Measurements from ENCODE around the gene COPS7B.

Gene COPS7B

GRCh38 chr2:231786177-231786916 is at the start of gene COPS7B:
Gene COPS7B, plus strand, starts transcription at chr2:231786445. Its CDS starts 2,126 bp downstream, at chr2:231788571.
- H3K9me2 ChIP-seq (replicated peaks; ENCODE audit: insufficient read depth, low read length) = no peaks in the 10 kb centered on the region
- peak within 1 kb of the TSS; percentile 54 for H2AFZ ChIP-seq (ENCODE audit: low read depth, low read length, severe bottlenecking)
- peak; percentile 54 for TF ChIP-seq CTCF (IDR thresholded peaks at IDR 0.05; ENCODE audit: insufficient read depth, low read length, poor library complexity, severe bottlenecking)
- TF ChIP-seq EZH2phosphoT487 (conservative IDR thresholded peaks at IDR 0.05; ENCODE audit: low read length) = no peak
- peaks cover 57% of the 10 kb centered on the region for H3K79me2 ChIP-seq (ENCODE audit: insufficient read depth, low read length)
- no peaks in the 10 kb centered on the region for H3K9me3 ChIP-seq (ENCODE audit: insufficient read depth, low read length)
- no peaks in the 10 kb centered on the region for H3K27me3 ChIP-seq (ENCODE audit: low read length)
- peaks cover under 1% of the 10 kb centered on the region; the same call in 1 of the 2 replicates for H3K36me3 ChIP-seq (ENCODE audit: low read length)
- H4K20me1 ChIP-seq (ENCODE audit: low read depth, low read length) = peaks cover 7% of the 10 kb centered on the region
- H3K4me3 ChIP-seq (ENCODE audit: insufficient read depth, low read length, poor library complexity, severe bottlenecking) = peak within 1 kb of the TSS; percentile 96
- H3F3A ChIP-seq (ENCODE audit: insufficient read depth) = peaks cover 4% of the 10 kb centered on the region; the same call in 1 of the 2 replicates
- peak within 1 kb of the TSS; percentile 81 for H3K4me2 ChIP-seq (ENCODE audit: low read depth, low read length, poor library complexity, severe bottlenecking)
- H3K9ac ChIP-seq (ENCODE audit: low read length) = peak within 1 kb of the TSS; percentile 80
- H3K27ac ChIP-seq (ENCODE audit: low read depth, low read length) = peak within 1 kb of the TSS; percentile 26; the same call in 1 of the 2 replicates

GRCh38 chr2:231737761-231738160 is 48.5 kb upstream of the COPS7B start:
- no peak overlapping the region for H3K27ac ChIP-seq (ENCODE audit: low read depth, low read length)
- no peaks in the 10 kb centered on the region for H3K79me2 ChIP-seq (ENCODE audit: insufficient read depth, low read length)
- H4K20me1 ChIP-seq (ENCODE audit: low read depth, low read length) = no peaks in the 10 kb centered on the region
- no peak overlapping the region for H3K4me2 ChIP-seq (ENCODE audit: low read depth, low read length, poor library complexity, severe bottlenecking)
- H2AFZ ChIP-seq (ENCODE audit: low read depth, low read length, severe bottlenecking) = no peak overlapping the region
- TF ChIP-seq CTCF (IDR thresholded peaks at IDR 0.05; ENCODE audit: insufficient read depth, low read length, poor library complexity, severe bottlenecking) (no peak), EZH2phosphoT487 (conservative IDR thresholded peaks at IDR 0.05; ENCODE audit: low read length) (no peak)
- H3F3A ChIP-seq (ENCODE audit: insufficient read depth) = no peaks in the 10 kb centered on the region
- H3K9me3 ChIP-seq (ENCODE audit: insufficient read depth, low read length) = no peaks in the 10 kb centered on the region
- H3K4me3 ChIP-seq (ENCODE audit: insufficient read depth, low read length, poor library complexity, severe bottlenecking) = no peak overlapping the region
- no peaks in the 10 kb centered on the region for H3K36me3 ChIP-seq (ENCODE audit: low read length)
- no peak overlapping the region for H3K9ac ChIP-seq (ENCODE audit: low read length)
- no peaks in the 10 kb centered on the region for H3K27me3 ChIP-seq (ENCODE audit: low read length)
- H3K9me2 ChIP-seq (replicated peaks; ENCODE audit: insufficient read depth, low read length) = no peaks in the 10 kb centered on the region

GRCh38 chr2:231743376-231744116 is 42.7 kb upstream of the COPS7B start:
- Histone ChIP-seq H3K9ac (ENCODE audit: low read length) (no peak overlapping the region), H4K20me1 (ENCODE audit: low read depth, low read length) (no peaks in the 10 kb centered on the region), H3K4me3 (ENCODE audit: insufficient read depth, low read length, poor library complexity, severe bottlenecking) (no peak overlapping the region), H3F3A (ENCODE audit: insufficient read depth) (no peaks in the 10 kb centered on the region), H3K79me2 (ENCODE audit: insufficient read depth, low read length) (no peaks in the 10 kb centered on the region), H3K9me3 (ENCODE audit: insufficient read depth, low read length) (no peaks in the 10 kb centered on the region), H3K27me3 (ENCODE audit: low read length) (no peaks in the 10 kb centered on the region), H3K9me2 (replicated peaks; ENCODE audit: insufficient read depth, low read length) (no peaks in the 10 kb centered on the region), H3K36me3 (ENCODE audit: low read length) (no peaks in the 10 kb centered on the region), H2AFZ (ENCODE audit: low read depth, low read length, severe bottlenecking) (no peak overlapping the region), H3K27ac (ENCODE audit: low read depth, low read length) (no peak overlapping the region), H3K4me2 (ENCODE audit: low read depth, low read length, poor library complexity, severe bottlenecking) (no peak overlapping the region)
- TF ChIP-seq EZH2phosphoT487 (conservative IDR thresholded peaks at IDR 0.05; ENCODE audit: low read length) = no peak
- TF ChIP-seq CTCF (IDR thresholded peaks at IDR 0.05; ENCODE audit: insufficient read depth, low read length, poor library complexity, severe bottlenecking) = no peak

Measured in SU-DHL-6 (cell line).